SK-N-SH treated with all-trans-retinoic acid at 6 μM for 48 hours (cell line): ENCODE results near the gene STIMATE.

Experiments
- GLIS3 ChIP-seq: fragments of 250-450 bp; sonication (Bioruptor Pico); IDR thresholded peaks from 2 replicates; pipeline ENCODE4 v1.5.0; 2020; ENCODE audit warnings: mild to moderate bottlenecking, moderate library complexity
- ISL1 ChIP-seq: fragments of 250-450 bp; sonication (Bioruptor Pico); IDR thresholded peaks from 2 replicates; pipeline ENCODE4 v2.1.2; 2022; ENCODE audit warnings: mild to moderate bottlenecking, moderate library complexity
- PPARA ChIP-seq: fragments of 250-450 bp; sonication (Bioruptor Pico); IDR thresholded peaks from 2 replicates; pipeline ENCODE4 v1.5.0; 2020; ENCODE audit warnings: mild to moderate bottlenecking, borderline replicate concordance
- RARB ChIP-seq: fragments of 250-450 bp; sonication (Bioruptor Pico); IDR thresholded peaks from 2 replicates; pipeline ENCODE4 v1.8.0; 2021; ENCODE audit warnings: mild to moderate bottlenecking, moderate library complexity
- SNAI2 ChIP-seq: fragments of 250-450 bp; sonication (Bioruptor Pico); IDR thresholded peaks from 2 replicates; pipeline ENCODE4 v1.5.0; 2020; ENCODE audit warnings: mild to moderate bottlenecking, moderate library complexity
- ZNF565 ChIP-seq: fragments of 450-650 bp; formaldehyde crosslinking; conservative IDR thresholded peaks from 2 replicates; pipeline ENCODE4 v1.5.0; 2020; ENCODE audit warnings: low read depth, mild to moderate bottlenecking, moderate library complexity
- ZNF8 ChIP-seq: fragments of 450-650 bp; formaldehyde crosslinking; IDR thresholded peaks from 2 replicates; pipeline ENCODE4 v1.5.0; 2020; ENCODE audit warnings: mild to moderate bottlenecking, moderate library complexity
- TF ChIP-seq, protein P1 (sequence below): fragments of 250-450 bp; sonication (Bioruptor Pico); IDR thresholded peaks from 2 replicates; pipeline ENCODE4 v1.8.0; 2020; ENCODE audit warnings: mild to moderate bottlenecking, moderate library complexity, borderline replicate concordance
- TF ChIP-seq, protein P2 (sequence below): fragments of 250-450 bp; sonication (Bioruptor Pico); IDR thresholded peaks from 2 replicates; pipeline ENCODE4 v1.5.0; 2020; ENCODE audit warnings: mild to moderate bottlenecking, moderate library complexity
- TF ChIP-seq, protein P3 (sequence below): fragments of 250-450 bp; sonication (Bioruptor Pico); IDR thresholded peaks from 2 replicates; pipeline ENCODE4 v1.5.1; 2020; ENCODE audit warnings: low read depth, mild to moderate bottlenecking, moderate library complexity

DNA sequence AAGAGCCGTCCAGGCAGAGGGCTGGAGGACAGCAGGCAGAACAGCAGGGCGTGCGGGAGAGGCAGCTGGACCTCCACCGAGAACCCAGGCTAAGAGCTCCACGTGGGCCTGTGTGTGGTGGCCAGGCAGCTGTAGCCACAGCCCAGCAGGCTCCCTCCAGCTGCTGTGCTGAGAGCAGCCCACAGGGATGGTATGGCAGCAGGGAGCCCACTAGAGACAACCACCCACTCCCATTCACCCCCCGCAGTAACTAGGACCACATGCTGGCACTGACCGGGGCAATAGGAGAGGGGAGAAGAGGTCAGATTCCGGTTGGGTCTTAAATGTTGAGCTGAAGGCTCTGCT, 37.0 kb downstream of the STIMATE start:
- TF ChIP-seq GLIS3 (CRISPR knock-in tag) (no peak), RARB (CRISPR knock-in tag) (no peak), ZNF8 (CRISPR knock-in tag) (no peak), ISL1 (no peak), ZNF565 (CRISPR knock-in tag) (no peak), PPARA (no peak), SNAI2 (CRISPR knock-in tag) (no peak)
- TF ChIP-seq, protein P1, sequence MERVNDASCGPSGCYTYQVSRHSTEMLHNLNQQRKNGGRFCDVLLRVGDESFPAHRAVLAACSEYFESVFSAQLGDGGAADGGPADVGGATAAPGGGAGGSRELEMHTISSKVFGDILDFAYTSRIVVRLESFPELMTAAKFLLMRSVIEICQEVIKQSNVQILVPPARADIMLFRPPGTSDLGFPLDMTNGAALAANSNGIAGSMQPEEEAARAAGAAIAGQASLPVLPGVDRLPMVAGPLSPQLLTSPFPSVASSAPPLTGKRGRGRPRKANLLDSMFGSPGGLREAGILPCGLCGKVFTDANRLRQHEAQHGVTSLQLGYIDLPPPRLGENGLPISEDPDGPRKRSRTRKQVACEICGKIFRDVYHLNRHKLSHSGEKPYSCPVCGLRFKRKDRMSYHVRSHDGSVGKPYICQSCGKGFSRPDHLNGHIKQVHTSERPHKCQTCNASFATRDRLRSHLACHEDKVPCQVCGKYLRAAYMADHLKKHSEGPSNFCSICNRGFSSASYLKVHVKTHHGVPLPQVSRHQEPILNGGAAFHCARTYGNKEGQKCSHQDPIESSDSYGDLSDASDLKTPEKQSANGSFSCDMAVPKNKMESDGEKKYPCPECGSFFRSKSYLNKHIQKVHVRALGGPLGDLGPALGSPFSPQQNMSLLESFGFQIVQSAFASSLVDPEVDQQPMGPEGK (CRISPR knock-in tag), result no peak
- TF ChIP-seq, protein P2, sequence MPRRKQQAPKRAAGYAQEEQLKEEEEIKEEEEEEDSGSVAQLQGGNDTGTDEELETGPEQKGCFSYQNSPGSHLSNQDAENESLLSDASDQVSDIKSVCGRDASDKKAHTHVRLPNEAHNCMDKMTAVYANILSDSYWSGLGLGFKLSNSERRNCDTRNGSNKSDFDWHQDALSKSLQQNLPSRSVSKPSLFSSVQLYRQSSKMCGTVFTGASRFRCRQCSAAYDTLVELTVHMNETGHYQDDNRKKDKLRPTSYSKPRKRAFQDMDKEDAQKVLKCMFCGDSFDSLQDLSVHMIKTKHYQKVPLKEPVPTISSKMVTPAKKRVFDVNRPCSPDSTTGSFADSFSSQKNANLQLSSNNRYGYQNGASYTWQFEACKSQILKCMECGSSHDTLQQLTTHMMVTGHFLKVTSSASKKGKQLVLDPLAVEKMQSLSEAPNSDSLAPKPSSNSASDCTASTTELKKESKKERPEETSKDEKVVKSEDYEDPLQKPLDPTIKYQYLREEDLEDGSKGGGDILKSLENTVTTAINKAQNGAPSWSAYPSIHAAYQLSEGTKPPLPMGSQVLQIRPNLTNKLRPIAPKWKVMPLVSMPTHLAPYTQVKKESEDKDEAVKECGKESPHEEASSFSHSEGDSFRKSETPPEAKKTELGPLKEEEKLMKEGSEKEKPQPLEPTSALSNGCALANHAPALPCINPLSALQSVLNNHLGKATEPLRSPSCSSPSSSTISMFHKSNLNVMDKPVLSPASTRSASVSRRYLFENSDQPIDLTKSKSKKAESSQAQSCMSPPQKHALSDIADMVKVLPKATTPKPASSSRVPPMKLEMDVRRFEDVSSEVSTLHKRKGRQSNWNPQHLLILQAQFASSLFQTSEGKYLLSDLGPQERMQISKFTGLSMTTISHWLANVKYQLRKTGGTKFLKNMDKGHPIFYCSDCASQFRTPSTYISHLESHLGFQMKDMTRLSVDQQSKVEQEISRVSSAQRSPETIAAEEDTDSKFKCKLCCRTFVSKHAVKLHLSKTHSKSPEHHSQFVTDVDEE (CRISPR knock-in tag), result no peak
- TF ChIP-seq, protein P3, sequence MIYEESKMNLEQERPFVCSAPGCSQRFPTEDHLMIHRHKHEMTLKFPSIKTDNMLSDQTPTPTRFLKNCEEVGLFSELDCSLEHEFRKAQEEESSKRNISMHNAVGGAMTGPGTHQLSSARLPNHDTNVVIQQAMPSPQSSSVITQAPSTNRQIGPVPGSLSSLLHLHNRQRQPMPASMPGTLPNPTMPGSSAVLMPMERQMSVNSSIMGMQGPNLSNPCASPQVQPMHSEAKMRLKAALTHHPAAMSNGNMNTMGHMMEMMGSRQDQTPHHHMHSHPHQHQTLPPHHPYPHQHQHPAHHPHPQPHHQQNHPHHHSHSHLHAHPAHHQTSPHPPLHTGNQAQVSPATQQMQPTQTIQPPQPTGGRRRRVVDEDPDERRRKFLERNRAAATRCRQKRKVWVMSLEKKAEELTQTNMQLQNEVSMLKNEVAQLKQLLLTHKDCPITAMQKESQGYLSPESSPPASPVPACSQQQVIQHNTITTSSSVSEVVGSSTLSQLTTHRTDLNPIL (CRISPR knock-in tag), result no peak
